Esophagus muscularis mucosa (tissue), 4 donors: ENCODE data around the gene HLA-DPA1. TPM values are rescaled to one million over a fixed set of nuclear protein-coding genes. Genes with fewer than 3 reads are reported as not detected.

Source experiments
- DNase-seq: peaks from one replicate; pipeline ENCODE4 v3.0.0-alpha.2; 2017; ENCODE audit errors: extremely low spot score
- H3K27ac ChIP-seq, 4 donors: fragments of 200-600 bp; sonication (generic); replicated peaks in 1 of 4; 1 replicate in 3 of 4; 2 replicates in 1 of 4; pipeline ENCODE4 v1.5.1; 2016 to 2019; ENCODE audit warnings: mild to moderate bottlenecking in 1 of 4
- H3K27me3 ChIP-seq, 4 donors: fragments of 200-600 bp; sonication (generic); one replicate each; pipeline versions ENCODE4 v1.5.1 to v1.6.0; 2016 to 2019
- H3K36me3 ChIP-seq, 4 donors: fragments of 200-600 bp; sonication (generic); one replicate each; pipeline ENCODE4 v1.5.1; 2016 to 2019
- H3K4me1 ChIP-seq, 4 donors: fragments of 200-600 bp; sonication (generic); one replicate each; pipeline ENCODE4 v1.5.1; 2016 to 2019
- H3K4me3 ChIP-seq, 4 donors: fragments of 200-600 bp; sonication (generic); 1 replicate in 2 of 4; 2 replicates in 2 of 4; pipeline ENCODE4 v1.5.1; 2016 to 2019; ENCODE audit warnings: mild to moderate bottlenecking in 4 of 4, moderate library complexity in 1 of 4
- H3K9me3 ChIP-seq, 4 donors: fragments of 200-600 bp; sonication (generic); 1 replicate in 3 of 4; 2 replicates in 1 of 4; pipeline ENCODE4 v1.5.1; 2016 to 2019
- EP300 ChIP-seq: sonication (generic); formaldehyde crosslinking; IDR thresholded peaks from one replicate; pipeline ENCODE4 v1.6.1; 2017; ENCODE audit warnings: antibody characterized with exemption
- POLR2A ChIP-seq: fragments of 450-650 bp; IDR thresholded peaks from one replicate; pipeline ENCODE4 v1.6.1; 2017; ENCODE audit warnings: antibody characterized with exemption, moderate library complexity, mild to moderate bottlenecking, low read depth
- POLR2AphosphoS5 ChIP-seq, 2 donors: sonication (generic); formaldehyde crosslinking; IDR thresholded peaks; one replicate each; pipeline ENCODE4 v1.6.1; 2017; ENCODE audit warnings: antibody characterized with exemption in 2 of 2
- WGBS: methylation state at CpG from one replicate; pipeline ENCODE4 v1.1.5; 2018; 5-methylcytosine and 5-hydroxymethylcytosine counted together
- intact Hi-C: fragments of 100-400 bp; cut with DNase I; formaldehyde crosslinking; loops from one replicate; pipeline ENCODE4 v1.15.1; 2023
- total RNA-seq, 4 donors: library from RNA; depleted of rRNA; stranded (reverse); fragments of >200 nt; gene quantifications; one replicate each; pipeline versions ENCODE4 v1.1.0 to v1.2.1, GENCODE V29; 2016
- TF ChIP-seq, protein P1 (sequence below), 3 experiments: fragments of 200-600 bp in 2 of 3; fragments of 450-650 bp in 1 of 3; sonication (generic) in 2 of 3; IDR thresholded peaks; one replicate each; pipeline ENCODE4 v1.5.1; 2017 to 2019; ENCODE audit warnings: antibody characterized with exemption in 3 of 3, mild to moderate bottlenecking in 2 of 3, moderate library complexity in 1 of 3

HLA-DPA1 gene
- total RNA-seq, 4 donors from 2014 or later, result 28.5 to 91.3 (median 65.9) TPM

DNA sequence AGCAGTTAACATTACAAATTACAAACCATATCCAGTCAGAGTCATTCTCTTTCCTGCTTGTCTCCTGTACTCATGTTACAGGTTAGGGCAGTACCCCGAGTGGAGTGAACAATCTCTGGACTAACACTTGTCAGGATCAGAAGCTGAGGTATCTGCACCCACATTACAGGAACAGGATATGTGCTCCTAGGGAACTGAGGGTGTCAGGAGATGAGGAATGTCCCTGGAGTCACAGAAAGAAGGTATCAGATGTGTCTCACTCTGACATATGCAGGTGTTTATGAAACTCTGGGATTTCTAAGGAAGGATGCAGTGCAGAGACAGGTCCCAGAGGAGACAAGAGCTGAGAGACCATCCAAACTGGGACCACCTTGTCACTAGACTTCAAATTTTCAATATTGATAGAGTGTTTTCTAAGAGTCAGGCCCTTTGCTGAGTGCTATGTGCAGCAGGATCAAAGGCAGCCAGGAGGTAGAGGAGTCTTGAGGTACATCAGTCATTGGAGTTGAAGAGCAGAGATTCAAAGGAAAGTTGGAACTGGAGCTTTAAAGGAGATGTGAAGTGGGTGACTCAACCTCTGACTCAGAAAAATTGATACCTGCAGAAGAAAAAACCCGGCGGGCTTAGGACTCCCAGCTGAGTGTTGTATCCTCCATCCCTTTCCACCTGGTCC is 14.9 kb upstream of the HLA-DPA1 start:
- Histone ChIP-seq H3K4me3 (no peak overlapping the region), H3K27me3 (peaks cover 0 to 13% (median 0%) of the 10 kb centered on the region in 4 donors), H3K4me1 (no peaks in the 10 kb centered on the region), H3K9me3 (no peaks in the 10 kb centered on the region), H3K36me3 (peaks cover 10 to 50% (median 30%) of the 10 kb centered on the region in 4 donors), H3K27ac (no peak overlapping the region)
- intact Hi-C loops, result no loop called here
- peak; percentile 45 for DNase-seq
- WGBS, result 76% methylated on average over 3 of the region's 3 CpGs
- TF ChIP-seq, protein P1, sequence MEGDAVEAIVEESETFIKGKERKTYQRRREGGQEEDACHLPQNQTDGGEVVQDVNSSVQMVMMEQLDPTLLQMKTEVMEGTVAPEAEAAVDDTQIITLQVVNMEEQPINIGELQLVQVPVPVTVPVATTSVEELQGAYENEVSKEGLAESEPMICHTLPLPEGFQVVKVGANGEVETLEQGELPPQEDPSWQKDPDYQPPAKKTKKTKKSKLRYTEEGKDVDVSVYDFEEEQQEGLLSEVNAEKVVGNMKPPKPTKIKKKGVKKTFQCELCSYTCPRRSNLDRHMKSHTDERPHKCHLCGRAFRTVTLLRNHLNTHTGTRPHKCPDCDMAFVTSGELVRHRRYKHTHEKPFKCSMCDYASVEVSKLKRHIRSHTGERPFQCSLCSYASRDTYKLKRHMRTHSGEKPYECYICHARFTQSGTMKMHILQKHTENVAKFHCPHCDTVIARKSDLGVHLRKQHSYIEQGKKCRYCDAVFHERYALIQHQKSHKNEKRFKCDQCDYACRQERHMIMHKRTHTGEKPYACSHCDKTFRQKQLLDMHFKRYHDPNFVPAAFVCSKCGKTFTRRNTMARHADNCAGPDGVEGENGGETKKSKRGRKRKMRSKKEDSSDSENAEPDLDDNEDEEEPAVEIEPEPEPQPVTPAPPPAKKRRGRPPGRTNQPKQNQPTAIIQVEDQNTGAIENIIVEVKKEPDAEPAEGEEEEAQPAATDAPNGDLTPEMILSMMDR (IDR thresholded peaks at IDR 0.05), result no peak
- no peak for TF ChIP-seq POLR2A
- no peak for TF ChIP-seq EP300
- TF ChIP-seq POLR2AphosphoS5 (IDR thresholded peaks at IDR 0.05), result no peak

DNA sequence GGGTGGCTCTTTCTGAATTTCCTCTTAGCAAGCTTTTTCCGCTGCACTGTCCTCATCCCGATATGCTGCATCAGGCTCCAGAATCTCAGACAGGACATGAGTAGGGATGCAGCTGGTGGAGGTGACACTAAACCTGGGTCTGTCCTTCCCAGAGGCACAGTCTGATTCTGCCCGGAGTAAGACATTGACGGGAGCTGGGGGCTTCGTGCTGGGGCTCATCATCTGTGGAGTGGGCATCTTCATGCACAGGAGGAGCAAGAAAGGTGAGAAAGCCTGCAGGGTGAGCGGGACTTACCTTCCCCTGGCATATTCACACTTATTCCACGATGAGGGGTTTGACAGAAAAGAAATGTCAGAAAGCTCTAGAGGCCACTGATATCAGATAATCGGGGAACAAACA is 12.2 kb upstream of the HLA-DPA1 start:
- intact Hi-C loops, result no loop called here
- Histone ChIP-seq H3K36me3 (peaks cover 10 to 50% (median 30%) of the 10 kb centered on the region in 4 donors), H3K27ac (no peak overlapping the region), H3K4me3 (no peak overlapping the region), H3K9me3 (no peaks in the 10 kb centered on the region), H3K4me1 (peaks cover 11 to 24% (median 18%) of the 10 kb centered on the region in 4 donors), H3K27me3 (no peaks in the 10 kb centered on the region)
- 66% methylated on average over 7 of the region's 8 CpGs for WGBS
- peak; percentile 55 for DNase-seq
- TF ChIP-seq EP300, result no peak
- no peak for TF ChIP-seq POLR2A
- no peak for TF ChIP-seq POLR2AphosphoS5 (IDR thresholded peaks at IDR 0.05)
- TF ChIP-seq, protein P1 (IDR thresholded peaks at IDR 0.05), result no peak

DNA sequence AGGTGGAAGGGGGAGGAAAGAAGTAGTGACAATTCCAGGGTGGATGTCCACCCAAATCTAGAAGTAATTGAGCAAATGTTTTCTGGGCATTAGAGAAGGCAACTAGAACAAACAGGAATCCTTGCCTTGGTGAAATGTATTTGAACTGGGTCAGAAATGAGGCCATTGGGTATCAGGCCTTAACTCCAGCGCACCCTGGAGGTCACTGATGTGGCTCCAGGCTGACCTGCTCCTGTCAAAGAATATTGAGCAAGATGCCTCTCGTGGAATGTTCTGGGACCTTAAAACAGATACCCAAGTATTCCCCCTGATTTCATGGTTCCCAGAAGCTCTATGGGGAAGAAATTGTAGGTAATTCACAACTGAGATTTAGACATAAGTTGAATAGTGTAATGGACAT is 9.3 kb upstream of the HLA-DPA1 start:
- peak; percentile 50 for DNase-seq
- Histone ChIP-seq H3K4me1 (peaks cover 15 to 34% (median 31%) of the 10 kb centered on the region in 4 donors), H3K27me3 (no peaks in the 10 kb centered on the region), H3K9me3 (no peaks in the 10 kb centered on the region), H3K27ac (peak overlapping the region in 3 of 4 donors; percentile 47 to 82 (median 77)), H3K36me3 (peaks cover 9 to 41% (median 26%) of the 10 kb centered on the region in 4 donors), H3K4me3 (no peak overlapping the region)
- peak in 1 of 2 donors; percentile 41 for TF ChIP-seq POLR2AphosphoS5 (IDR thresholded peaks at IDR 0.05)
- TF ChIP-seq, protein P1 (IDR thresholded peaks at IDR 0.05), result peak; percentile 61 to 83 (median 70)
- TF ChIP-seq EP300, result no peak
- 0% methylated on average over 2 of the region's 2 CpGs for WGBS
- intact Hi-C loops, result loop anchor here (5.0 kb wide), 1 partner anchor 70 kb away; no protein-coding TSS in a partner anchor

DNA sequence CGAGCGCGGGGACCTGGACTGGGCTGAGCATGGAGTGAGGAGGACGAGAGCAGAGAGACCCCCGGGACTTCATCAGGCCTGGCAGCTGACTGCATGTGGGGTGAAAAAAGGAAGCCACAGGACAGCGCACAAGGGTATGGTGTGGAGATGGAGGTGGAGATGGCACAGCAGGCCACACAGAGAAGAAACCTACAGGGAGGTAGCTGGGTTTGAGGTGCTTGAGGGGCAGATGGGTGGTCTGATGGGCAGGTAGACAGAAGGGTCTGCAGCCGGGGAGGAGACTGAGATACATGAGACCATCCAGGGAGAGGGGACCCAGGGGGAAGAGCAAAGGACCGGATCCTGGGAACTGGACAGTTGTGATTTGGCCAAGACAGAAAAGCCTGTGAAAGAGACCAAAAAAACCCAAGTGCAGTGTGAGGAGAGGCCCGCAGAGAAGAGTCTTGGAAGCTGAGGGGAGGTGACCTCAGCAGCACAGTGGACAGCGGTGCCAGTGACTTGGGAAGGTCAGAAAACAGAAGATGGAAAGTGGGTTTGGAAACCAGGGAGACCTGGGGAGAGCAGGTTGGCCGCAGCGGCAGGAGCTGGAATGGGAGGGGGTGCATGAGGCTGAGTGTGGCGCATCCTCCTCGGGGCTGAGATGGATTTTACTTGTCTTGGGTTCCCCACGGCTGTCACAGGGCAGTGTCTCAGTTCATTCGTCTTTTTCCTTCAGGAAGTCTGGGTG is 7.8 kb upstream of the HLA-DPA1 start:
- Histone ChIP-seq H3K36me3 (peaks cover 4 to 29% (median 17%) of the 10 kb centered on the region in 4 donors), H3K27me3 (no peaks in the 10 kb centered on the region), H3K27ac (peak overlapping the region; percentile 75 to 88 (median 80)), H3K4me1 (peaks cover 15 to 34% (median 32%) of the 10 kb centered on the region in 4 donors), H3K4me3 (peak overlapping the region; percentile 52 to 60 (median 56)), H3K9me3 (no peaks in the 10 kb centered on the region)
- DNase-seq, result peak; percentile 74
- intact Hi-C loops, result loop anchor here (5.0 kb wide), 1 partner anchor 69 kb away; no protein-coding TSS in a partner anchor
- 53% methylated on average over 15 of the region's 16 CpGs for WGBS
- TF ChIP-seq POLR2A (no peak), POLR2AphosphoS5 (IDR thresholded peaks at IDR 0.05) (no peak)
- TF ChIP-seq, protein P1 (IDR thresholded peaks at IDR 0.05), result no peak
